Activated CD4-positive, alpha-beta T cell treated with anti-CD3 and anti-CD28 coated beads for 36 hours (primary cell): Measurements from ENCODE around the gene SNX27. TPM values are rescaled to one million over a fixed set of nuclear protein-coding genes. Genes with fewer than 3 reads are reported as not detected.
"Not testable (repeated sequence)": the region's sequence is repeated elsewhere in the genome, so short reads cannot be mapped to it uniquely, and the experiment has no call there.

Experiments used
- ATAC-seq: fragments of 200-7000 bp; cut with Tn5 transposase; one replicate; pipeline ENCODE4 v1.10.0; 2021; ENCODE audit warnings: mild to moderate bottlenecking, moderate library complexity
- CTCF ChIA-PET: fragments of 350-600 bp; sonication (Branson Sonifier 250); formaldehyde crosslinking; loops from one replicate; lab custom pipeline; 2021; ENCODE audit warnings: antibody characterized with exemption; lab: Charles Lee
- POLR2A ChIA-PET: fragments of 350-600 bp; sonication (Branson Sonifier 250); formaldehyde crosslinking; loops from one replicate; lab custom pipeline; 2021; ENCODE audit warnings: antibody characterized with exemption, inconsistent platforms; lab: Charles Lee
- DNase-seq: peaks from one replicate; pipeline ENCODE4 v3.0.0-alpha.2; 2020
- H3K27ac Mint-ChIP-seq: one replicate; pipeline ENCODE4 v1.8.0; 2021; ENCODE audit warnings: mixed read lengths
- H3K27me3 Mint-ChIP-seq: one replicate; pipeline ENCODE4 v1.8.0; 2021; ENCODE audit warnings: mixed read lengths
- H3K36me3 Mint-ChIP-seq: one replicate; pipeline ENCODE4 v1.8.0; 2021; ENCODE audit warnings: low read depth, mixed read lengths
- H3K4me1 Mint-ChIP-seq: one replicate; pipeline ENCODE4 v1.8.0; 2021; ENCODE audit warnings: mixed read lengths
- H3K4me3 Mint-ChIP-seq: one replicate; pipeline ENCODE4 v1.8.0; 2021; ENCODE audit warnings: mild to moderate bottlenecking, moderate library complexity, mixed read lengths
- H3K9me3 Mint-ChIP-seq: one replicate; pipeline ENCODE4 v1.8.0; 2021; ENCODE audit warnings: low read depth, mixed read lengths
- intact Hi-C, 2 experiments: fragments of 100-400 bp; cut with DNase I in 1 of 2; cut with micrococcal nuclease in 1 of 2; formaldehyde crosslinking; loops; one replicate each; pipeline versions ENCODE4 v1.14.2 to v1.15.1; 2022 to 2024; cut with DNase I, micrococcal nuclease
- total RNA-seq, 2 experiments: library from RNA; stranded (reverse); gene quantifications; one replicate each; pipeline ENCODE4 v1.2.3, GENCODE V29; 2021

Gene SNX27
- total RNA-seq, 2 experiments from 2014 or later = 28.5 to 29.1 TPM

GRCh38 chr1:151581451-151581850 is 30.4 kb upstream of the SNX27 start:
- Mint-ChIP-seq H3K27ac (no peak overlapping the region), H3K36me3 (no peaks in the 10 kb centered on the region), H3K27me3 (no peaks in the 10 kb centered on the region), H3K4me1 (no peaks in the 10 kb centered on the region), H3K4me3 (no peak overlapping the region), H3K9me3 (no peaks in the 10 kb centered on the region)
- no peak for DNase-seq
- no peak for ATAC-seq
- ChIA-PET POLR2A (no interaction called here), CTCF (interaction anchor here (1.6 kb wide), 1 partner anchor 13 kb away, joined by 5 read pairs; no protein-coding TSS in a partner anchor)
- intact Hi-C loops = no loop called here

GRCh38 chr1:151581921-151582320 is 29.9 kb upstream of the SNX27 start:
- H3K4me1 Mint-ChIP-seq = no peaks in the 10 kb centered on the region
- no peak for DNase-seq
- no peaks in the 10 kb centered on the region for H3K27me3 Mint-ChIP-seq
- H3K4me3 Mint-ChIP-seq = no peak overlapping the region
- ATAC-seq = no peak
- H3K9me3 Mint-ChIP-seq = no peaks in the 10 kb centered on the region
- POLR2A ChIA-PET = no interaction called here
- H3K36me3 Mint-ChIP-seq = no peaks in the 10 kb centered on the region
- intact Hi-C loops = no loop called here
- CTCF ChIA-PET = interaction anchor here (1.6 kb wide), 1 partner anchor 12 kb away, joined by 5 read pairs; no protein-coding TSS in a partner anchor
- no peak overlapping the region for H3K27ac Mint-ChIP-seq

GRCh38 chr1:151583796-151584195 is 28.1 kb upstream of the SNX27 start:
- Mint-ChIP-seq H3K4me1 (no peaks in the 10 kb centered on the region), H3K9me3 (no peaks in the 10 kb centered on the region), H3K27ac (no peak overlapping the region), H3K36me3 (no peaks in the 10 kb centered on the region), H3K27me3 (no peaks in the 10 kb centered on the region), H3K4me3 (no peak overlapping the region)
- ChIA-PET POLR2A (interaction anchor here (0.6 kb wide), 1 partner anchor 99 kb away, joined by 5 read pairs; no protein-coding TSS in a partner anchor), CTCF (interaction anchor here (1.1 kb wide), 1 partner anchor 10 kb away, joined by 5 read pairs; no protein-coding TSS in a partner anchor)
- ATAC-seq = no peak
- no peak for DNase-seq
- intact Hi-C loops = no loop called here

- Mint-ChIP-seq H3K27ac (no peak overlapping the region), H3K4me1 (no peaks in the 10 kb centered on the region), H3K9me3 (no peaks in the 10 kb centered on the region), H3K27me3 (no peaks in the 10 kb centered on the region), H3K36me3 (no peaks in the 10 kb centered on the region), H3K4me3 (no peak overlapping the region)
- no peak for ATAC-seq
- ChIA-PET POLR2A (no interaction called here), CTCF (interaction anchor here (1.1 kb wide), 1 partner anchor 9 kb away, joined by 5 read pairs; no protein-coding TSS in a partner anchor)
- no peak for DNase-seq
- intact Hi-C loops = no loop called here
Measured at GRCh38 chr1:151584278-151584677, 27.6 kb upstream of the SNX27 start.

GRCh38 chr1:151584780-151585179 is 27.1 kb upstream of the SNX27 start:
- Mint-ChIP-seq H3K4me1 (no peaks in the 10 kb centered on the region), H3K27ac (no peak overlapping the region), H3K4me3 (no peak overlapping the region), H3K9me3 (no peaks in the 10 kb centered on the region), H3K36me3 (no peaks in the 10 kb centered on the region), H3K27me3 (no peaks in the 10 kb centered on the region)
- ChIA-PET CTCF (no interaction called here), POLR2A (no interaction called here)
- ATAC-seq (no peak), DNase-seq (no peak)
- intact Hi-C loops = no loop called here

- POLR2A ChIA-PET = no interaction called here
- no peaks in the 10 kb centered on the region for H3K36me3 Mint-ChIP-seq
- intact Hi-C loops = no loop called here
Measured at GRCh38 chr1:151585622-151586021, 26.2 kb upstream of the SNX27 start.

GRCh38 chr1:151590961-151591360 is 20.9 kb upstream of the SNX27 start:
- DNase-seq (no peak), ATAC-seq (no peak)
- ChIA-PET CTCF (interaction anchor here (0.8 to 1.2 kb wide), 2 partner anchors 144 to 210 kb away, joined by 3 to 4 read pairs; no protein-coding TSS in a partner anchor), POLR2A (no interaction called here)
- peaks cover 5% of the 10 kb centered on the region for H3K27me3 Mint-ChIP-seq
- no peak overlapping the region for H3K27ac Mint-ChIP-seq
- H3K4me1 Mint-ChIP-seq = peaks cover 9% of the 10 kb centered on the region
- H3K9me3 Mint-ChIP-seq = peaks cover 3% of the 10 kb centered on the region
- no peaks in the 10 kb centered on the region for H3K36me3 Mint-ChIP-seq
- H3K4me3 Mint-ChIP-seq = no peak overlapping the region
- intact Hi-C loops = loop anchor here in 1 of 2 experiments (10.0 kb wide), 1 partner anchor 146 kb away; no protein-coding TSS in a partner anchor

More at GRCh38 chr1:151585622-151586021, 26.2 kb upstream of the SNX27 start:
- ATAC-seq = no peak
- Mint-ChIP-seq H3K4me1 (no peaks in the 10 kb centered on the region), H3K27me3 (peaks cover 3% of the 10 kb centered on the region), H3K9me3 (no peaks in the 10 kb centered on the region), H3K4me3 (no peak overlapping the region), H3K27ac (no peak overlapping the region)
- CTCF ChIA-PET = interaction anchor here (0.7 kb wide), 1 partner anchor 8 kb away, joined by 3 read pairs; no protein-coding TSS in a partner anchor
- no peak for DNase-seq

- Mint-ChIP-seq H3K4me1 (peaks cover 9% of the 10 kb centered on the region), H3K27ac (no peak overlapping the region), H3K27me3 (peaks cover 5% of the 10 kb centered on the region), H3K9me3 (peaks cover 3% of the 10 kb centered on the region), H3K4me3 (peak overlapping the region; percentile 53), H3K36me3 (no peaks in the 10 kb centered on the region)
- no peak for DNase-seq
- ChIA-PET POLR2A (interaction anchor here (0.6 kb wide), 1 partner anchor 377 kb away, joined by 4 read pairs; no protein-coding TSS in a partner anchor), CTCF (interaction anchor here (0.5 to 2.2 kb wide), 45 partner anchors 8 to 1025 kb away, joined by 3 to 11 read pairs (median 4); partner anchors contain the start of genes CELF3, CGN and MRPL9)
- ATAC-seq = peak; percentile 9
- intact Hi-C loops = loop anchor here (1.0 to 10.0 kb wide), 5 partner anchors 142 to 243 kb away; partner anchors contain the start of gene TDRKH (in 1 of the 2)
Measured at GRCh38 chr1:151593730-151594129, 18.1 kb upstream of the SNX27 start.

- no peaks in the 10 kb centered on the region for H3K36me3 Mint-ChIP-seq
- POLR2A ChIA-PET = interaction anchor here (0.6 kb wide), 1 partner anchor 377 kb away, joined by 4 read pairs; no protein-coding TSS in a partner anchor
- peak overlapping the region; percentile 29 for H3K27ac Mint-ChIP-seq
- intact Hi-C loops = loop anchor here (1.0 to 10.0 kb wide), 5 partner anchors 141 to 242 kb away; partner anchors contain the start of gene TDRKH (in 1 of the 2)
- peaks cover 3% of the 10 kb centered on the region for H3K9me3 Mint-ChIP-seq
- H3K4me3 Mint-ChIP-seq = peak overlapping the region; percentile 53
- H3K4me1 Mint-ChIP-seq = peaks cover 9% of the 10 kb centered on the region
- DNase-seq (peak; percentile 94), ATAC-seq (peak; percentile 100)
- peaks cover 5% of the 10 kb centered on the region for H3K27me3 Mint-ChIP-seq
- CTCF ChIA-PET = interaction anchor here (0.6 to 2.2 kb wide), 44 partner anchors 9 to 1026 kb away, joined by 3 to 11 read pairs (median 4); partner anchors contain the start of genes CELF3 and MRPL9
Measured at GRCh38 chr1:151594143-151594625, 17.7 kb upstream of the SNX27 start.

- CTCF ChIA-PET = interaction anchor here (0.6 to 1.3 kb wide), 8 partner anchors 8 to 162 kb away, joined by 3 to 5 read pairs (median 3); no protein-coding TSS in a partner anchor
- intact Hi-C loops = loop anchor here in 1 of 2 experiments (10.0 kb wide), 1 partner anchor 152 kb away; no protein-coding TSS in a partner anchor
- H3K4me3 Mint-ChIP-seq = no peak overlapping the region
- H3K4me1 Mint-ChIP-seq = peaks cover 9% of the 10 kb centered on the region
- H3K27ac Mint-ChIP-seq = no peak overlapping the region
- peaks cover 2% of the 10 kb centered on the region for H3K27me3 Mint-ChIP-seq
- POLR2A ChIA-PET = no interaction called here
- no peaks in the 10 kb centered on the region for H3K9me3 Mint-ChIP-seq
- H3K36me3 Mint-ChIP-seq = no peaks in the 10 kb centered on the region
- ATAC-seq (no peak), DNase-seq (no peak)
Measured at GRCh38 chr1:151596166-151596953, 15.5 kb upstream of the SNX27 start.

- ATAC-seq, DNase-seq, H3K27me3 Mint-ChIP-seq, H3K27ac Mint-ChIP-seq, H3K4me3 Mint-ChIP-seq, POLR2A ChIA-PET, H3K4me1 Mint-ChIP-seq, intact Hi-C loops, H3K9me3 Mint-ChIP-seq, H3K36me3 Mint-ChIP-seq: not testable (repeated sequence)
- CTCF ChIA-PET = interaction anchor here (0.6 to 0.7 kb wide), 2 partner anchors 255 to 302 kb away, joined by 3 to 4 read pairs; no protein-coding TSS in a partner anchor
Measured at GRCh38 chr1:151602550-151602949, 9.3 kb upstream of the SNX27 start.
